ENCODE measurements around the gene LEKR1.
A peak's percentile ranks its signal among the peaks of the same experiment; 100 is the strongest.

Gene LEKR1

GRCh38 chr3:157077565-157077991 lies 251.4 kb downstream of the LEKR1 start:
- no peak for TF ChIP-seq CTCF (IDR thresholded peaks at IDR 0.05; ENCODE audit: low read depth, low read length, missing control alignments)
- H3K4me3 ChIP-seq (ENCODE audit: low read depth, low read length): no peak overlapping the region
- no peak for DNase-seq (ENCODE audit: low read depth)

- DNase-seq (ENCODE audit: low read depth): no peak
- H3K4me3 ChIP-seq (ENCODE audit: low read depth, low read length): no peak overlapping the region
- TF ChIP-seq CTCF (IDR thresholded peaks at IDR 0.05; ENCODE audit: low read depth, low read length, missing control alignments): peak; percentile 22
Observed at GRCh38 chr3:157078131-157078810, 252.1 kb downstream of the LEKR1 start.

GRCh38 chr3:157078811-157079185 lies 252.6 kb downstream of the LEKR1 start:
- no peak overlapping the region for H3K4me3 ChIP-seq (ENCODE audit: low read depth, low read length)
- no peak for DNase-seq (ENCODE audit: low read depth)
- TF ChIP-seq CTCF (IDR thresholded peaks at IDR 0.05; ENCODE audit: low read depth, low read length, missing control alignments): no peak

GRCh38 chr3:157079676-157080369 lies 253.7 kb downstream of the LEKR1 start:
- H3K4me3 ChIP-seq (ENCODE audit: low read depth, low read length): no peak overlapping the region
- no peak for TF ChIP-seq CTCF (IDR thresholded peaks at IDR 0.05; ENCODE audit: low read depth, low read length, missing control alignments)

GRCh38 chr3:157081626-157082210 lies 255.6 kb downstream of the LEKR1 start:
- H3K4me3 ChIP-seq (ENCODE audit: low read depth, low read length): no peak overlapping the region
- DNase-seq (ENCODE audit: low read depth): no peak
- TF ChIP-seq CTCF (IDR thresholded peaks at IDR 0.05; ENCODE audit: low read depth, low read length, missing control alignments): peak; percentile 98

More at GRCh38 chr3:157079676-157080369, 253.7 kb downstream of the LEKR1 start:
- DNase-seq (ENCODE audit: low read depth): no peak

GRCh38 chr3:157082305-157082982 lies 256.3 kb downstream of the LEKR1 start:
- no peak for TF ChIP-seq CTCF (IDR thresholded peaks at IDR 0.05; ENCODE audit: low read depth, low read length, missing control alignments)
- DNase-seq (ENCODE audit: low read depth): no peak
- no peak overlapping the region for H3K4me3 ChIP-seq (ENCODE audit: low read depth, low read length)
